Activated effector memory CD4-positive, alpha-beta T cell treated with Interleukin-2 at 50 U/mL for 16 hours (primary cell): ENCODE results near the gene AK8.
A peak's percentile ranks its signal among the peaks of the same experiment; 100 is the strongest.

Source experiments
- DNase-seq: peaks from one replicate; pipeline ENCODE4 v3.0.0-alpha.2; 2020

The AK8 gene, protein sequence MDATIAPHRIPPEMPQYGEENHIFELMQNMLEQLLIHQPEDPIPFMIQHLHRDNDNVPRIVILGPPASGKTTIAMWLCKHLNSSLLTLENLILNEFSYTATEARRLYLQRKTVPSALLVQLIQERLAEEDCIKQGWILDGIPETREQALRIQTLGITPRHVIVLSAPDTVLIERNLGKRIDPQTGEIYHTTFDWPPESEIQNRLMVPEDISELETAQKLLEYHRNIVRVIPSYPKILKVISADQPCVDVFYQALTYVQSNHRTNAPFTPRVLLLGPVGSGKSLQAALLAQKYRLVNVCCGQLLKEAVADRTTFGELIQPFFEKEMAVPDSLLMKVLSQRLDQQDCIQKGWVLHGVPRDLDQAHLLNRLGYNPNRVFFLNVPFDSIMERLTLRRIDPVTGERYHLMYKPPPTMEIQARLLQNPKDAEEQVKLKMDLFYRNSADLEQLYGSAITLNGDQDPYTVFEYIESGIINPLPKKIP

DNA sequence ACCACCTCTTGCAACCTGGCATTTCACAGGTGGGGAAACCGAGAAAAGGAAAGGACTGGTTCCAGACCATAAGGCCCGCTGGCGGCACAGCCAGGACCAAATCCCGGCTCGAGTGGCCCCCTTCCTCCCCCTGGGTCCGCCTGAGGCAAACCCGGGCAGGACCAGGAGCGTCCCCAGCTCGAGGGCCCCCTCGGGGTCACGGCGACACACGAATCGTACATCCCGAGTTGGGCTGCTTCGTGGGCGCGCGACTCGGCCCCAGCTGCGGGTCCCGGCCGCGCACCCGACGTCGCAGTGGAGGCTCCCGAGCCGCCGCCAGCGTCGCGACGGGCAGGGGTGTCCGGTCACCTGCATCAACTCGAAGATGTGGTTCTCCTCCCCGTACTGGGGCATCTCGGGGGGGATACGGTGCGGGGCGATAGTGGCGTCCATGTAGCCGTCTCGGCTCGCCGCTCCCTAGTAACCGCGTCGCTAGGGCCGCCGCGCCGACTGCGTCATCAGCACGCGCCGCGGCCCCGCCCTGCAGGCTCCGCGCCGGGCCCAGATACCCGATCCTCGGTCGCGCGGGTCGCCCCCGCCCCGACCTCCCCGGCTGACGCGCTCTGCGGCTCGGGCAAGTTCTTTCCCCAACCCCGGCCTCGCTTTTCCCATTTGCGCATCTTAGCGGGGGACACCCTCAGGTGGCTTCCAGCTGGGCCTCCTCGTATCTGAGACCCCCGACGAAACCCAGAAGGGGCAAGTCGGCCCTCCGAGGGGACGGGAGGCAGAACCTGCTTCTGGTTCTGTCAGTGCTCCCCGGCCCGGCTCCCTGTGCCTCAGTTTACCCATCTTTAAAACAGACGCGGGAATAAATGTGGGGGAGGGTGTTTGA lies at the start of gene AK8:
Gene AK8, minus strand, starts transcription at position 461 of the 871 bp plus-strand sequence. Its CDS starts 29 bp downstream, at position 432.
- DNase-seq, result peak; percentile 61

DNA sequence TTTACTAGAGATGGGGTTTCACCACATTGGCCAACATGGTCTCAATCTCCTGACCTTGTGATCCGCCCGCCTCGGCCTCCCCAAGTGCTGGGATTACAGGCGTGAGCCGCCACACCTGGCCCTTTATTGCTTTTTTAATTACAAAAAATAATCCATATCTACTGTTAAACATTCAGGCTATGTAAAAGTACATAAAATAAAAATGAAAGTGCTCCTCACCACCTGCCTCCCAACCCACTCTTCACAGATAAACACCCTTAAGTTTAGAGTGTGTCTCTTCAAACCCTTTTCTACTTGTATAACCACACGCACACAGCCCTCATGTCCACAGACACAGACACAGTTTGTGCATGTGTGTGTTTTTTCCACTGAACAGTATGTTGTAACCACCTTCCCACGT lies 49.6 kb upstream of the AK8 start:
- DNase-seq, result no peak

DNA sequence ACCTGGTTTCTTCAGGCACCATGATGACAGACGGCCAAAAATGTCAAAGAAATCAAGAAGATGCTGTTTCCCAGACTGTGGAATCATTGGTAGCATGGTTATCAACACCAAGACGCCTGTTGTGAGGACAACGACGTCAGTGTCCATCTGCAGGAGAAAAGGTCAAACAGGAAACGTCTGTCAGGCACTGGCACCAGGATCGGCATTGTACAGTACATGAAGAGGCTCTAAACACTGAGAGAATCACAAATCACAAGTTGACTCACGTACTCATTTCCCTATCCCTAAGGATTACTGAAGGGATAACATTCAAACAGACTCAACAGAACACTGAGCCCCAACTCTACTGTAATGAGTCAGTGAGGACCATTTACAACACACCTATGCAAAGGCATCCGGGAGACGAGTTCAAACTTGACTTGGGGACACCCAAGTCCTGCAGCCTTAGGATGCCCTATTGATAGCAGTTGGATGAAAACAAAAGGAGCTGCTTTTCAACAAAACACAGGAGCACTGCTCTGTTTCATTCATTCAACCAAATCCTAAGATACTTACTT lies 45.3 kb upstream of the AK8 start:
- DNase-seq, result no peak

DNA sequence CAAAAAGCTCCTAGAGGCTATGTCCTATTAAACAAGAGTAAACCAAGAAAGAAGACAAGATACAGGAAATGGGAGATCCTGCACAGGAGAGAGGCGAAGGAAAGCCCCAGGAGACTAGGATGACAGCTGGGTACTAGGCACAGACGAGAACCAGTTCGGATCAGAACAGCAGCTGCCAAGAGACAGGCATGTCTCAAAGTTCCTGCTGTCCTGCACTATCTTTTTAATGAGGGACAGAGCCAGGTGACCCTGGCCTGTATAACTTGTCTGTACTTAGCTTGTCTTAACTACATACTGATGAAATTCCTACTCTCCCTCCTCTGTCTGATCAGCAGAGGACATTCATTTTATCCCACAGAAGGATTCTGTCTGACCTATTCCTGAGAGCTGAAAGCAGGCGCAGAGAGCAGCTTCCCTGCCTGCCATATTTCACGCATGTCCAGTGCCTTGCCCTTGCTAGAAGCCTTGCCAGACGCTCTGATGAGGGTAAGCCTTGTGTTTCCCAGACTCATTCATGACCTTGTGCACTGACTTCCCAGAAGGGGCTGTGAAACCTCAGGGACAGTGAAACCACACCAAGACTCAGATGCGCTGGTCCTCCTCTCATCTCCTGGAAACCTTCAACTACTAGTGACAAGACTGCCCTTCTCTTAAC lies 41.7 kb upstream of the AK8 start:
- DNase-seq, result no peak

DNA sequence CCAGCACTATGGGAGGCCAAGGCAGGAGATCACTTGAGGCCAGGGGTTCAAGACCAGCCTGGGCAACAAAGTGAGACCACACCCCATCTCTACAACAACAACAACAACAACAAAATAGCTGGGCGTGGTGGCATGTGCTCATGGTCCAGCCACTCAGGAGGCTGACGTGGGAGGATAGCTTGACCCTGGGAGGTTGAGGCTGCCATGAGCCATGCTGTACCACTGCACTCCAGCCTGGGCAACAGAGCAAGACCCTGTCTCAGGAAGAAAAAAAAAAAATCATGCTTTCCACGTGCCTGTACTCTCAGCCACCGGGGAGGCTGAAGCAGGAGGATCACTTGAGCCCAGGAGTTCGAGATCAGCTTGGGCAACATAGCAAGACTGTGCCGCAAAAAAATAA lies 36.8 kb upstream of the AK8 start:
- no peak for DNase-seq

DNA sequence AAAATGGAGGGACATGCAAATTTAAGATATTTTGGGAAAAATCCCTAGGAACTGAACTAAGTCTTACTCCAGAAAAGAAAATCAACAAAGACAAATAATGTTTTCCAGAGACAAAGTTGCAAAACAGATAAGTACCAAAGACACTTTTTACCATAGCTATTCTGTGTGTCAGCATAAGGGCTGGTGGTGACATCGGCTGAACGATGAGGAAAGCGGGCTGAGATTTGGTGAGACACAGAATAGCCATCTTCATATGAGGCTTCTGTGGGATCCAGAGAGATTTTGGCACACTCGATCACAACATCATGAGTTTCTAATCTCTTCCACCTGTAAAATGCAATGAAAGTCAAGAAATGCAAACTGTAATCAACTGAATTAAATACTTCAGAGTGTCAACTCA lies 34.0 kb upstream of the AK8 start:
- no peak for DNase-seq

DNA sequence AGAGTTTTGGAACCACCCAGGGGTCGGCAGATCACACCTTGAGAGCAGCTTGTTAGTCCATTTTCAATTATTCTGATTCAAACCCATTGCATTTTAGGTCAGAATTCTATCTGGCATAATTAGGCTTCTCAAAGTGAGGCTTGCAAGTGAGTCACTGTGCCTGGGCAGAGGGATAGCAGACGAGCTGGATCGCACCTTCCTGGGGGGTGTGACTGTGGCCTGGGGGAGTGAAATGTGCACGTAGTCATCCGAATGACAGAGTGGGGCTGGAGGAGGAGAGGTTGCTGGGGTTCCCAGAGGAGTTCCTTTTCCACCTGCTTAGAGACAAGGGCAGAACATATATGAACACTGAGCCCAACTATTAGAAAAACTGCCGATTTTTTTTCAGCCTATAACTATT lies 32.3 kb upstream of the AK8 start:
- DNase-seq, result no peak

DNA sequence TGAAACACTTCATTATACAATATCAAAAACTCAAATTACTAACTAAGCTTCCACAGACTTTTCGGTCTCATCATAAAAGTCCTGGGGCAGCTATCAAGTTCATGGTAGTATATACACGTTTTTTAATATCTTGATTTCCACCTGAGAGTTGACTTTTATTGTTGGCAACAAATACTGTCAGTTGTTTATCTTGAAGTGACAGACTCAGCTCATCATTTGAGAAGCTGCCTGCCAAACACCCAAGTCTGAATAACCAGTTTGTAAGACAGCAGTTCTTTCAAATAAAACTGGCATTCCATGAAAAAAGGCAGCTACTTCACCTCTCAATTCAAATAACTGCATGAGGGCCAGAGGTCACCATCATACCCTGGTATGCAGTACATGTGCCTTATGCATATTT lies 31.2 kb upstream of the AK8 start:
- no peak for DNase-seq

DNA sequence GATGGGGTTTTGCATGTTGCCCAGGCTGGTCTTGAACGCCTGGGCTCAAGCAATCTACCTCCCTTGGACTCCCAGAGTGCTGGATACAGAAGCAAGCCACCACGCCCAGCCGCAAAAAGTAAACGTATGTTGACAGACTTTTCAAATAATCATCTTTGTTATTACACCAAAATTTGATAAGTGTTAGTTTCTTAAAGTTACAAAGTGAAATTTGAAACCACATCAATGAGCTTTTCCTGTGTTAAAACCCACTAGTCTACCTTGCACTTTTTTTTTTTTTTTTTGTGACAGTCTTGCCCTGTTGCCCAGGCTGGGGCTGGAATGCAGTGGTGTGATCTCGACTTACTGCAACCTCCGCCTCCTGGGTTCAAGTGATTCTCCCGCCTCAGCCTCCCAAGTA lies 30.6 kb upstream of the AK8 start:
- DNase-seq, result peak; percentile 10

DNA sequence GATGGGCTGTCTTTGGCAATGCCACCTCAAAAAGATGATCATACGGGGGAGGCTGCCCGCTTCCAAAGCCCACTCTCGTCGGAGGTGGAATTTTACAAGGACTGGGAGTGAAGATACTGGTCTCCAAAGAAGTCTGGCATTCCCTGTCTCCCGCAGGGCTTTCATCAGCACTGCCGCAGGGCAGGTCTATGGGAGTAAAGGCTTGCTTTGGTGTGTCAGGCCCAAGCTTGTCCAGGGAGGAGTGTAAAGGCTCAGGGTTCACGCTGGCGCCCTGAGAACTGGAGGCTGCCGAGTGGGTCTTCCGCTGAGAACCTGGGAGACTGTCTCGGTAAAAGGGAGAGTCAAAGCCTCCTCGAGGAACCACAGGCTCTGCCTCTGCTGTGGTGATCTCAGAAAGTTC lies 27.6 kb upstream of the AK8 start:
- DNase-seq, result no peak

DNA sequence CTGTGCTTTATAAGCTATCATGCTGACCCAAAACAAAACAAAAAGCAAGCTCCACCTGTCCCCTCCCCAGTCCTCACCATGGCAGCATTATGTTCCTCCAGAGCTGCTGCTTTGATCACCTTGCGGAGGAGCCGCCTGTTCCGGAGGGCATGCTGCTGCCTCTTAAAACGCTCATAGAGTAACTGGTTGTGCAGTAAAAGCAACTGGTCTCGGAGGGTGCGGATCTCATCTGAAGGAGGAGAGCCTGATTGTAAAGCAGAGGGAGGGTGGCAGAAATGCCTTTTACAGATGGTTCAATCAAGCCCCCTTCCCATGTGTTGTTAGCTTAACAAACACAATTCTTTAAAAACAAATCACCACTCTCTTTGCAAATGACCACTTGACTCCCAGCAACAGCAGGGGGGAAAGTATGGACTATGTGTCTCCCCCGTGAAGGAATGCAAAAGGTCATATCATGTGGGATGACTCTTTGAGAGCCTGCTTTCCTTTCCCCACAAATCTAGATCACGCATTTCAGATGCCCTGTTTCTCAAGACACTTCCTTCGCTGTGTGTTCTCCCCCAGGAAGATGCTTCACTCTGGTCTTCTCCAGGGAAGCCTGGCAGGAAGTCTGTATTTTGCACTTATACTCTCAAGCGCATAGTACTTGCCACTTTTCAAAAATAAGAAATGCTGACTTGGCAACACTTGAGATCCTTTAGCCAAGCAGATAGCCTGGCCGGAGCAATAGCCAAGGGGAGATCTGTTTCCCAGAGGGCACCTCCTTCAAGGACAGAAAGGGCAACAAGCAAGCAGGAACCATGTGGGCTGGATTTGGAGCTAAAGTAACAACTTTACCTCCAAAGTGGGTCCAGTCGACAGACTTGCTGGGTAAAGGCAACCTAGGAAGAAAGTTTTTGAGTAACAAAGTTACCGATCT lies 25.7 kb upstream of the AK8 start:
- no peak for DNase-seq

DNA sequence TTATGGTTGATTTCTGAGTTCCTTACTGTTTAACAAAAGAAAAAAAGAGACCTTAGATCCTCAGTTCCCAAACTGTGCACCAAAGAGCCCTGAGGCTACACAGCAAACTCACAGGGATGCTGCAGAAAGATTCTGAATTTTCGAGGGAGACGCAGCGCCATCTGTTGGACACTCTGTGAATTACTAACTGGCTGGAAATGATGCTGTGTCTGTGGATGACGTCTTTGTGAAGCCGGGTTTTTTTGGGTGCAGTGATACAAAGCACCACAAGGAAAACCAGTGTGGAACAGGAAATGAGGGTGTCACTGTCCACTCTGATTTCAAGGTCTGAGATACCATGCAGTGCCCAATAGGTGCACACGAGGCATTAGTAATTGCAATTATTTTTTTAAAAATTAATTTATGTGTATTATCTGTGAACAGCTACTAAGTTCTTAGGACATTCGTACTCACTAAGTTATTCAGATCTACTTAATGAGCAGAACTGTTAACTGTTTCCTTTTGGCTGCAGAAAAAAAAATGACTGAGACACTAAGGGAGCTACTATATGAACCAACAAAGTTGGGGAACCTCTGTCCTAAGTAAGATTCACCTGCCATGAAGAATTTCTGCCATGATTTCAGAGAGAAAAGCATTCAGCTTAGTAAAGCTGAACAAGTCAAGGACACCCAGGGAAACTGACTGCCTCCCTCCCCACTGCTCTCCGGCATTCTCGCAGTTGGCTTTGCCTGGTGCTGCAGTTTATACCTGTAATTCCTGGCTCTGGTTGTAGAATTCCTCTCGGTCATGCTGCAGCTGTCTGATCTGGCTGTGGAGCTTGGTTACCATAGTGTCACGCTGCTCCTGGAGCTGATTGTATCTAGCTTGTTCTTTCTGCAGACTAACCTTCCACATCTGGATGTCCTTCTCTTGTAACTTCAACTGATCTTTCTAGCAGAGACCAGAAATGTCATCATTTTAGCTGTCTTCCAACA lies 24.1 kb upstream of the AK8 start:
- DNase-seq, result peak; percentile 59

DNA sequence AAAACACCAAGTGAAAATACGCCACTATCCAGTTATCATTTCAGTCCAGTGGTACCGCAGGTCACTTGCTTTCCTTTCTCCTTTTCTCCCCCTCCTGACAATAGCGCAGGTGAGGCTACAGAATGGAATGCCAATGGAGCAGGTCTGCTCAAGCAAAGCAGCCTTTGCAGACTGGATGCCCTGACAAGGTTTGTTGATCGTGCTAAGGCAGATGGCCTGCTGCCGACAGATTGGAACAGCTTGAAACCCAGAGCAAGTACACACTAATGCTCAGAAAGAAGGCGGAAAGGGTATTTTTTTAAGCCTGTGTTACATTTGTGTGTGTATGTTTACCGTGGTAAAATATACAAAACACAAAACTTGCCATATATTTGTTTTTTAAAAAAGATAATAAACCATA lies 20.0 kb upstream of the AK8 start:
- DNase-seq, result no peak

DNA sequence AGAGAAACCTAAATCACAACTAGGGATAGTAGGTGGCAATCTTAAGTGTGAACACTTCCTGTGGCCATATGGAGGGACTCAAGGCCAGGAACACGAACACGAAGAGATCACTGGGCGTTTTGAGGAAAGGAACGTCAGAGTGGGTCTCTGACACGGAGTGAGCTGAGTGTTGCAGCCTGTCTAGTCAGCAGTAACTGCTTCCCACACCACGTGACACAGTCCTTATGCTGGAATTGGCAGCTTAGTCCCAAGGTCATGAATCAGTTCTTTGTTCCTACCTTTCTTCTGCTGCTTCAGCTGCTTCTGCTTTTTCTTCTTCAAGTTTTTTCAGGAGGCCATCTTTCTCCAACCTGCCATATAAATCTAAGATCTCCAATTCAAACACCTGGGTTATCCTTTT lies 18.8 kb upstream of the AK8 start:
- DNase-seq, result no peak

DNA sequence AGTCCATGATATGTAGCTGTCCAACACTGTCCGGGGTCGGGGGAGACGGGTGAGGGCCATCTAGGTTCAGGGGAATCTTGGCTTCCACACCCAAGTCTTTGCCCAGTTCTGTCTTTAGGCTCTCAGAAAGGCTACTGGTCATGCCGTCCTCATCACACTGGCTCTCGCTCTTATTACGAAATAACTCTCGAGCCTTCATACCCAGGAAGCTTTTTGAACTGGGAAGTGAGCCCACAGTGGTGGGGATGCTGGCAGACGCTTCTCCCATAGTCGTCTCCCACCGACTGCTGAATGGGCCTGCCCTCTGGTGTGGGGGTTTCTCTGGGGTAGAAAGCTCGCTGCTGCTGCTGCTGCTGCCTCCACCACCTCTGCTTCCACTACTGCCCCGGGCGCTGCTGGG lies 18.2 kb upstream of the AK8 start:
- DNase-seq, result no peak

DNA sequence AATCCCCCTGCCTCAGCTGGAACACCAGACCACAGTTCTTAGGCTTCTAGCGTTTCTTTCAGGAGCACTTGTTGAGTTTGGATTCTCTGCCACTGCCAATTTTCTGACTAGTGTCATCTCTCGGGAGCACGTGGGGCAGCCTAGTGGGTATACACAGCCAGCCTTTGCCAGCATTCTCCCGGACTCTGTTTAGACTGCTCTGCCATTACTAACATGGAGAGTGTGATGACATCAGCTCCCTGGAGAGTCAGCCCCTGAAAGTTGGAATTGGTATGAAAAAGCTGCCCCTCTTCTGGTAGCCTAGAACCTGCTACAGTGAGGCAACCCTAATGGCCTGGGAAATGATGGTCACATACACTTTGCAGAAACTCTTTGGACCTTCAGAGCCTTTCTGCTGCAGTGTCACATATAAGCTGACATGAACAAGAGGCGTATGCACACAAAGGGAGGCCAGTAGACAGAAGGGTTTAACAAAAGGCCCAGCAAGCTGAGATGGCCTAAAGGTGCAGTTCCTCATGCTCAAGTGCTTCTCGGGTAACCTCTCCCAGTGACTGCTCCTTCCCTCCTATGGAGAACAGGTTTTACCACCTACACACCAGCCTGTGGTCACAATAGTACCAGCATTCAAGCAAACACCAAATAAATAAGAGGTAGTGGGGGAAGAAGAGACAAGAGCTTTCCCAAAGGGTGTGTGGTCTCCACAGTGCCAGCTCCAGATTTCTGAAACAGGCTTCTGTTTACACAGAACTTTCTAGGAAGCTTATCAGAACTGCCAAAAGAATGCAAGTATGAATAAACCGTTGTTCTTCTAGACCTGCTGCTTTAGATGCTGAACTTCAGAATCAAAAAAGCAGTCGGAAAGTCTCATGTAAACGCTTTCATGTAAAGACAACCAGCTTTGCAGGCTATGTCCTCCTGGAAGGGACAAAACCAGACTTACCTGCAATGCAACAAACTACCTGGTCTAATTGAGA lies 17.1 kb upstream of the AK8 start:
- DNase-seq, result no peak

DNA sequence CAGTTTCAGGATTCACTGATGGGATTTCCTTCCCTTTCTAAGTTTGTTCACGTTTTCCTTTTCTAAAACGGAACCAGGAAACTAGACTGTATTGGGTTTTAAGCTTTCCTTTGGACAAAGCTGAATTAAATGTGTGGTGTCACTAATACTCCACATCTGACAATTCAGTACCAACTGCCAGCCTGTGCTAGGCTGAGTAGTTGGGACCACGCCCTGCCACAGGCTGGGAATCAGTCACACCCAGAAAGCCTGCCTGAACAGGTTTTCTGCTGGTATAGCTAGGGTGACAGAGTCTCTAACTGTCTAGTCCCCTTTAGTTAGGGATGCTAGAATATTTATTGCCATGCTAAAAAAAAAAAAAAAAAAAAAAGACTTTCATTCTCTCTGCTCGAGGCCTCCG lies 16.3 kb upstream of the AK8 start:
- DNase-seq, result no peak

DNA sequence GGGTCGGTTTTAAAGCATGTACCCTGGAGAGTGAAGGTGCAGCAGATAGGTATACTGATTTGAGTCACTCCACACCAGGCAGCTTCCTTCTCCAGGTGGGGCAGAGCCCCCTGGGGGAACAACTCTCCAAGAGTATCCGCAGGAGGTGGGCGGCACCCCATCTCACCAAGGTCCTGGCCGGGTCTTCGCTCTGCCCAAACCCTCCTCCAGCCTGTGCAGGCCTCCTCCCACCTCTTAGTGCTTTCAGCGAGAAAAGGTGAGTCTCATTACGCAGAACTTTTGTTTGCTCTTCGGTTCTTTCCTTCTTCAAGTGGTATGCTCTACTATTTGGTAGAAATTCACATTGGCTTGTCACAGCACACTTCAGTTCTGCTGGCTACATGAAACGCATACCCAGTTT lies 14.3 kb upstream of the AK8 start:
- no peak for DNase-seq

DNA sequence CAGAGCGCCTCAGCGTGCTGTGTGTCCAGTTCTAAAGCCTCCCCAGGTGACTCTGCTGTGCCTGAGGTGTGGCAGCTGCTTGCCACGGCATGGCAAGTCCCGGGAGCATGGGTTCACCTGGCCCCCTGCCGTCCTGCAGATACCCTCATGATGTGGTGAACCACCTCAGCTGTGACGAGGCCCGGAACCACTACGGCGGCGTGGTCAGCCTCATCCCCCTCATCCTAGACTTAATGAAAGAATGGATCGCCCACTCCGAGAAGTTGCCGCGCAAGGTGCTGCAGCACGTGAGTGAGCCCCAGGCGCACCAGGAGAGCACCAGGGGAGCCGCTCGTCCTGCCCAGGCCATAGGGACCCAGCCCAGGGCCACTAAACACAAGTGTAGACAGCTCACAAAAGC lies 10.1 kb upstream of the AK8 start:
- no peak for DNase-seq
